Stimulated activated CD8-positive, alpha-beta memory T cell treated with anti-CD3 and anti-CD28 coated beads, Interleukin-15, amount 100 ng/mL, for 24 hours (primary cell): Measurements from ENCODE around the gene ARHGDIA.

ENCODE experiments used
- DNase-seq: peaks from one replicate; pipeline ENCODE4 v3.0.0-alpha.2; 2020; ENCODE audit warnings: low read depth

ARHGDIA gene

DNA sequence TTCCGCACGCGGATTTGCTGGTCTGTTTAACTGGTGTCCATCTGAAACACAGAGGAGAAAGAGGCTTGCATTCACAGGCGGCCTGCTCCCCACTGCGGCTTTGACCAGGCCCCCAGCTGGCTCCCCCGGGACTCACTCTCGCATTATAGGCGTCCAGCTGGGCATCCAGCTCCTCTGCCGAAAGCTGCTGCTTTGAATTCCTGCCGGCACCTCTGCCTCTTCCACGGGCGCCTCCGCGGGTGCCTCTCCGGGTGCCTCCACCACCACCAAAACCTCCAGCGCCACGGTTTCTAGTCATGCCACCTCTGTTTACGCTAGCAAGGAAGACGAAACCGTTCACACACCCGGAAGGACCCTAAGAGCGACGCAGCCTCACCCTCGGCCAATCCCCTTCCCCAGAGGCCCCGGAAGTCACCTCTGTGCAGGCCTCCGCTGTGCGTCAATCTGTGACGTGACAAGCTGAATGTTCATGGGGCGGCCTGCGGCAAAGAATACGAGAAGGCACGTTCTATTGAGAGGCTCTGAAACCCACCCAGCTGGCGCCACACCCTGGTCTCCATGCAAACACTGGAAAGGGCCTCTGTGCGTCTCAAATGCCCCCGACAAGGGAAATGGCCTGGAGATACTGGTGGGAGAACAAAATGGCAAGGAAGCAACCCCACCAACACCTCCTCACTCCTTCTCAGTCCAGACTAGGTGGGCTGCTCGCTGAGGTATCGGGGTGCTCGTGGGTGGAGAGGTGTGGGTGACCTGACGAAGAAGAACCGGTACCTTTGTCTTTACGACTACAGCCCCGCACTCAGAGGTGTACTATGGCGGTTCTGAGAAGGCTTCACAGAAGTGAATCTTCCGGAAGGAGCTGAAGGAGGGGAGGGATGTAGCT is 17.2 kb upstream of the ARHGDIA start:
- DNase-seq = no peak

DNA sequence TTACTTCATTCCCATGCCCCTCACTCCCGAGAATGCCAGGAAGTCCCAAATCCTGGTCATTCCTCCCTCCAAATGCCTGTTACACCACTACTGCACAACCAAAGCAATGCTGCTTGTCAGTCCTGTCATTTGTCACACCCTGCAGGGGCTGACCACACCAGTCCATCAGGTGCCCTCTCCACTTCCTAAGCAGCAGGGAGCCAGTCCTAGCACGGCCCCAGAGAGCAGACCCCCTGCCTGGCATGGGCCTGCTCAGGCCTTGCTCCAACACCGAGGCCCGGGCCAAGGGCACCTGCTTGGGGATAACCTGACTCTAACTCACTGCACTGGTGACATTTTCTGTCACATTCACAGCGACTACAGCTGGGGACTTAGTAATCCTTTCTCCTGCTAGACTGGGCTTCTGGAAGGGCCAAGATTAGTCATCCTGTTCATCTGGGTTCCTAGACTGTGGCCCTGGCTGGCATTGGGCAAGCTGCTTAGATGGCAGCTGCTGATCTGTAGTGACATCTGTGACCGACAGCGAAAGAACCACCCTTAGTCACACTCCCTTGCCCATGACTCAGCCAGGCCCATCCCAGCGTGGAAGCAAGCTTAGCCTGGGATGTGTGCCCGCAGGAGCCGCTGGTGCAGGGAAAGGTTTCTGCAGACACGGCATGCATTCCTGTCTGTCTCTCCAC is 14.9 kb upstream of the ARHGDIA start:
- no peak for DNase-seq

DNA sequence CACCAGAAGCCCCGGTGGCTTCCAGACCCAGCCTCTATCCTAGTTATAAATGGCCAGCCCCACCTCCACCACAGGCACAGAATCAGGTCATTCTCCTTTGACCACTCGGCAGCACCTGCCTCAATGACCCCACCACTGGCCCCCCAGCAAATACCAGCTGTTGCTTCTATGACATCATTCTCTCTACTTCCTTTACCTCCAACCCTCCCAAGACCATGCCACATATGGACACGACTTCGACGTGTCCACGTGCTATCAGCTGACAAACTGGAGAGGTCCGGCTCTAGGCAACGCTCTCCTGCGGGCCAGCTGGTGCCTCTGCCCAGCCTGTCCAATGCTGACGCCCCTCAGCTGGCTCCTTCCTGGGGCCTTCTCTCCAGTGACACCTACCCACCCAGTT is 14.3 kb upstream of the ARHGDIA start:
- DNase-seq = no peak

DNA sequence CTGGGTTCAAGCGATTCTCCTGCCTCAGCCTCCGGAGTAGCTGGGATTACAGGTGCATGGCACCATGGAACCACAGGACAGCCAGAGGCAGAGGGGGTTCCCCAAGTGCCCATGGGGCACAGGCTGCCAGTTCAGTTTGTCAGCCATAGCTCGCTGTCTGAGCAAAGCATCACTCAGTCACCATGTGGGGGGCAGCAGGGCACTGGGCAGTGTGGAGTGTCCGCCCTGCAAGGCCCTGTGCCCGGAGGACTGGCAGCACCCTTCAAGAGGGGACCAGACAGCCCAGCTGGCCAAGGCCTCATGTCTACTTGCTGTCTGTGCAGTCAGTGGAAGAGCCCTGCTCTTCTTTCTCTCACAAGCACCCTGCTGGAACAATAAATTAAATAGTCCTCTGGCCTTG is 13.8 kb upstream of the ARHGDIA start:
- no peak for DNase-seq

DNA sequence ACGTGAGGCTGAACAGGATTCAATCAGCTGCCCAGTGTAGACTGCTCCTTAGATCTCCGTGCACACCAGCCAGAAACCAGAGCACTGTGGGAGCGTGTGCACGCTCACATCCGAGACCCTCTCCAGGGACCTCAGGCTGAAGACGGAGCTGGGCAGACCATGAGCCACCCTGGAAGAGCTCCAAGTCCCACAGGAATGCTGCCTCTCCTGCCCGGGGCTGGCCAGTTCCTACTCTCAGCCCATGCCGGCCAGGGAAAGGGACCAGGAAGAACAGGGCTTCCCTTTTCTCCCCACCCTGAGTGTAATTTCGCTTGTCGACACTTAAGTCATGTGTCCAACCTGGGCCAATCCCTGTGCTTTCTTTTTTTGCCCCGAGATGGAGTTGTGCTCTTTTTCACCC is 13.4 kb upstream of the ARHGDIA start:
- no peak for DNase-seq

DNA sequence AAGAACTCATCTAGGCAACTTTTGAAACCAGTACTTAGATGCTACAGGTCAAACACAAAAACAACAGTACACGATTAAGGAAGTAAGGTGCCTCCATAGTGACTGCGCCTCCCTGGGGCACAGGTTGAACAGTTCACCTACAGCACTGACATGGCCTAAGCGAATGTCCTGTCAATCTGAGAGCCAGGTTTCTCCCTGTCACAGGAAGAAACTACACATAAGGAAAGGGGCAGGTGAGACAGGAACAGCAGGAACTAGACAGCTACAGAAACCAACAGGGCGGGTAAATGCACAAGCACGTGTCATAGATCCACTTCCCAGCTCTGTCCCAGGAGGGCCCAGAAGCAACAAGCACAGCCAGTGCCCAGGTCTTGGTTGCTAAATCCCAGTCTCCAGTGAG is 8.0 kb upstream of the ARHGDIA start:
- DNase-seq = no peak

DNA sequence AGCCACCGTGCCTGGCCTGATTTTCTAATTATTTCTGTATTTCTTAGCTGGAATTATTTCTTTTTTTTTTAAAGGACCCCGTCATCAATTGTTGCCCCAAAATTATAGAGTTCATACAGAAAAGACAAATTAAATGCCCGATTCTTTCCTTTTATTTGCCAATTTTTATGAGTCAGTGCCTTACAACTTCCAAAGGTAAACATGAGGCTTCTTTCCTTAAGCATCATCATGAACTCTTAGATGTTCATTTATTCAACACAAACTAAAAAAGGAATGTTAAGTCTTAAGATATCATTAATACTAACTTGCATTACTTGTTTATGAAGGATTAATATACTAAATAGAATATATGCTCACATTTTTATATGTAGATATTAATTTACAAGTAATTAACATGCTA is 7.2 kb upstream of the ARHGDIA start:
- DNase-seq = no peak

DNA sequence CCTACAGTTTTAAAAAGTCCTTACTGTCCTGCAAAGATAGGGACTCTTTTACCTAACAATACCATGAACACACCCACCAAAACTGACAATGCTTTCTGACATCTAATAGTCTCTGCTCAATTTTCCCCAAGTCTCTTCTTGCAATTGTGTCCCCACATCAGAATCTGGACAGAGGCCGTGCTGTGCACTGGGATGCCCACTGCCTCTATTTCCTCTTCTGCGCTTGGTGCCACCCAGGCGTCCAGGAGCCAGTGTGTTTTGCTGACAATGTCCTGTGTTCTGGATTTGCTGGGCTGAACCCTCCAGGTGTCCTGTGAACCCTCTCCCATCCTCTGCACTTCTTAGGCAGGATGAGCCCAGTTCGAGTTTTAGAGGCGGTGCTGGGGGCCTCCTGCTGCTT is 6.4 kb upstream of the ARHGDIA start:
- DNase-seq = no peak

DNA sequence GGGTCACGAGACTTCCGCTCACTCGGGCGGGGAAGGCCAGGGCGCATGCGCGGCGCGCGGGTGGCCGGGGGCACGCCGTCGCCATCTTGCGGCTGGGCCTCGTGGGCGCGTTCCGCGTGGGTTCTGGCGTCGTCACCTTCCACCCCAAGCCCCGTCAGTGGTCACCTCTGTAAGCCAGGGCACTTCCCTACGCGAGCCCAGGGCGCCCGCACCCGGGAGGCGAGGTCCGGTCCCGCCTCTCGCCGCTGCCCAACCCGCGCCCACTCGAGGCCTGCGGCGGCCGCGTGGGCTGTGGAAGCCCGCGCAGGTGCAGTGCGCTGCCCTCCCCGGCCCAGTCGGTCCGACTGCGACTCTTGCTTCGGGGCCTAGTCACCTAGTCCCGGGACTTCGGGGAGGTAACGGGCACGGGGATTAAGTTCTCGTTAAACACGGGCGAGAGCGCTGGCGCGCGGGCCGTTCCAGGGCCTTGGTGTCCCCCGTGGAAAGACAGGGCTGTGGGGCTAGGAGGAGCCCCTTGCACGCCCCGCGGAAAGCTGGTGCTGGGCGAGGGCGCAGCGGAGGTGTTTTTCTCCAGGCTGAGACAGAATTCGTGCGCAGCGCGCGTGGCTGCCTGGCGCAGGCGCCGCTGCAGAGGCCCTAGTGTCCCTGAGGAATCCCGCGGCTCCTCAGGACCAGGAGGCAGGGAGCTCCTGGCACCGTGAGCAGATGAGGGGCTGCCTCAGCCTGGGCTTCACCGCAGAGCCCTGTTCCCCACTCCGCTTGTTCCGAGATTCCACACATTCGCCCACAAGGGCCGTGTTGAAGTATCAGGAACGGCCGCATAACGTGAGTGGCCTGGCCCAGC is 472 bp upstream of the ARHGDIA start:
- peak; percentile 94 for DNase-seq

DNA sequence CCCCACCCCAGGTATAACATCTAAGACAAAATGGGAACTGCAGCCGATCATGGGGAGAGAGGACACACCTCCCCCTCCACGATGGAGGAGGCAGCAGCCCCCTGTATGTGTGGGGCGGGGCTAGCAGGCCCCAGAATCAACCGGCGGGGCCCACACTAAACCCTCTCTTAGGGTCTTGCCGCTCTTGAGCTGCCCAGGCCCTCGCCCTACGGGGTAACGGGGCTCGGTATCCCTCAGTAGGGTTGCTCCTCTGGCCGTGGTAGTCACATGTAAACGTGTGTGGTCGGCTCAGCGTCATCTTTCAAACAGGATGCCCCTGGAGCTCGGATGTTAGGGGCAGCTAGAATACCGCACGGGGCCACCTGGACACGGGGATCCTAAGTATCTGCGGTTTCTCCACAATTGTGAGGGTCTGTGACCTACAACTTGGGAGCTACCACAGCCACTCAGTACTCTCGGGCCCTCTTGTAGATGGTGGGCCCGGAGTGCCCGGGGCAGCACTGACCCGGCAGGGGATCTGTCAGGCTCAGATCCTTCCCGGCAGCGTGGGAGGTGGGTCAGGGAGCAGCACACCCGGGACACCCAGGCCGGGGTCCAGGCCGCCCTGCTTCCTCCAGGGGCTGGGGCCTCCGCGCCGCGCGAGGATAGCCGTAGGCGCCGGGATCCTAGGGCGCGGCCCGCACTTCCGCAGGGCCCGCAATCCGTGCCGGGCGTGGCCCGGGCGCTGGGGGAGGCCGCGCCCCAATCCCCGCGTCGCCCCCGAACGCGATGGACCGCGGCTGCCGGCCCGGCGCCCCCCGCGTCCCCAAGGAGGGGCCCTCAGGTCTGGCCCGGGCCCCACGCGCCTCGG is 781 bp downstream of the ARHGDIA start:
- peak; percentile 29 for DNase-seq

DNA sequence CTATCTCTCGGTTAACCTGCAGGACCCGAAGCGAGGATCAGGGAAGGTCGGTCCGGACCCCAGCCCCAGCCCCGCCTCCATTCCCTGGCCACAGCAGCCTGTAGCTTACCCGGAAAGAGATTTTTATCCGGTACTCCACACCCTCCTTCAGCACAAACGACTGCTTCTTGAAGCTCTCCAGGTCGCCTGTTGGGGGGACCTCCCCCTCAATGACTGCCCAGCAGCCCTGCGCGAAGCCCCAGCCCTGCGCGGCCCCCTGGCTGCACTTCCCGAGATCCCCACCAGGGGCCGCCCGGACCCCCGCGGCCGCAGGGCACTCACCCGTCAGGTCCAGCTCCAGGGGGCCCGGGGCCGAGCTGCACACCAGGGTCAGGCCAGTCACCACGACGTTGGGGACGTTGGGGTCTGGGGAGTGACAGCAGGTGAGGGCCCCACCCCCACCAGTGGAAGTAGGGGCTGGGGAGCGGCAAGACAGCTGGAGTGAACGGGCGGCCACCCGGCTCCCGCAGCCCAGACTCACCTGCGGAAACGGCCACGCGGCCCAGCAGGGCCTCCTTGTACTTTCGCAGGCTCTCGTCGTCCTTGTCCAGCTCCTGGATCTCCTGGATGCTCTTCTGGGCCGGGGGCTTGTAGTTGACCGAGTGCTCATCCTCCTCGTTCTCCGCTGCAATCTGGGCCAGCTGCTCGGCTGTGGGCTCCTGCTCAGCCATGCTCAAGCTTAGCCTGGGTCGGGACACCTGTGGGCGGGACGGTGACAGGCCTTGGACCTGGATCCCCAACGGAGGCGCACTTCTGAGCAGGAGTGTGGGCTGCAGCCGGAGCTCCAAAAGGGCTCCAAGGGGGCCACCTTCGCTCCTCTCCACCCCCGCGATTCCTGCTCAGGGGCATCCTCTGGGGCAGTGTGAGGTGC is 1.7 kb downstream of the ARHGDIA start:
- peak; percentile 41 for DNase-seq

DNA sequence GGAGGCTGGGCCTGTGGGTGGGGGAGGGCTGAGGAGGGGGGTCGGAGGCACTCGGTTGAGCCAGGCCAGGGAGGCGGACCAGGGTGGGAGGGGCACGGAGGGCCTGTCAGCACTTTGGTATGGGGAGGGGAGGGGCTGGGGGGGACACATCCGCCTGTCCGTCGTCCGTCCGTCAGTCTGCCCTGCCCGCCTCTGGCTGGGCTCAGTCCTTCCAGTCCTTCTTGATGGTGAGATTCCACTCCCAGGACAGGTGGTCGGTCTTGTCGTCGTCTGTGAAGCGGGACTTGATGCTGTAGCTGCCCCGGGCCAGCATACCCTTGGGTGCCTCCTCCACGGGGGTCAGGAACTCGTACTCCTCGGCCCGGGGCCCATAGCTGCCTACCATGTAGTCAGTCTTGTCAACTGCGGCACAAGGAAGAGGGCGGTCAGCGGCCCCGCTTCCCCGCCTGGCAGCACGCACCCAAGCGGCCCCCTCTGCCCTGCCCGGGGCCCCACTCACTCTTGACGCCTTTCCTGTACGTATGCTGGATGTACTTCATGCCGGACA is 2.4 kb downstream of the ARHGDIA start:
- no peak for DNase-seq

DNA sequence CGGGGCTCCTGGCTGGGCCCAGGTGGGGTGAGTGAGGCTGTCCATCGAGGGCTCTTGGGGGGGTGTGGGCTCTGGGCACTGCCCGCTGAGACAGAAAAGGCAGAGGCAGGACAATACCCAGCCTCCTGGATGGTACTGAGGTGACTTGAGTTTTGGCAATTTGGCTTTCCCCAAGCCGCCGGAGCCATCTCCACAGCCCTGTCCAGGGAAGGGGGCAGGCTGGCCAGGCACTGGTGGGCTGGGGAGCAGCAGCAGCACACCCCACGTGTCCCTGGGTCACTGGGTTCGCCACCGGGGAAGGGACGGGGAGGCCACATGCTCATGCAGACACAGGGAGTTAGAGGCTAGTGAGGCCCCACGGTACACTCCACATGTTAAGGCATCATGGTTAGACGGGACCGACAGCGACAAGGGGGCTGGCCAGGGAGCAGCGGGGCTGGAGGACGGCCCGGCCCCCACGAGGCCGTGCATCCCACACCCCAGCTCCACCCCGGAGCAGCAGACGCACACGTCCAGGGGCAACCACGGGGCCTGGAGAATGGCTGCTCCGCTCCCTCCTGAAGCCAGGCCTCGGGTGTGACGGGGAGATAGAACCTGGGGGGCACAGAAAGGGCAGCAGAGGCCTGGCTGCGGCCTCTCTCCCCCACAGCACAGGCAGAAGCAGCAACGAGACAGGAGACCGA is 3.0 kb downstream of the ARHGDIA start:
- DNase-seq = no peak

DNA sequence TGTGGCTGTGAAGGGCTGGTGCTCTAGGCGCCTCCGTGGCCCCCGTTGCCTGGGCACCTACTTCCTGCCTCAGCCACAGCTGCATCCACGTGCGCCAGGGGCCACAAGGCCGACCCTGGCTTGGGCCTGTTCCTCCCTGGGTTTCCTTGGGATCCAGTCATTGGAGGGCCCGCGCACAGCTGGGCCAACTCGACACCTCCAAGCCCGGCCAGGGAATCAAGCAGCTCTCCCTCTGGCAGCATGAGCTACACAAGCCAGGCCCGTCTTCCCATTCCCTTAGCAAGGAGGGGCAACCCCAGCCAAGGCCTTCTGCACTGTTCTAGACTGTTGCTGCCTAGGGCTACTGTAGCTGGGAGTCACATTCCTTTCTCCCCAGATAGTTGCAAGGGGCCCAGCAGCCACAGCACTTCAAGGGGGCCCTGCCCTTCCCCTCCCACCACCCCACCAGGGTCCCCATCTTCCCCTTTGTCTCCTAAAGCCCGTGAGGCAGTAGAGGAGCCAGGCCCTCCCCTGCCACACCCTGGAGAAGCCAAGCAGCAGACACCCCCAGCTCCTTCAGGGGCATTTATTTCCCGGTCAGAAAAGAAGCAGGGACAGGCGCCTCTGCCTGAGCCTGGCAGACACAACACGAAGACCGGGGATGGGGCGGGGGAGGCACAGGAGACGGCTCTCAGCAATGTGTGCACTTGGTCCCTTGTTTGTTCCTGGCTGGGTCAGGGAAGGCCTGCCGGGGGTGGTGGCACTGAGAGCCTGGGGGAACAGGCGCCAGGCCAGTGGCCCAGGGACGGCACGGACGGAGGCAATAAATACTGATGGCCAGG is 3.8 kb downstream of the ARHGDIA start:
- DNase-seq = no peak

DNA sequence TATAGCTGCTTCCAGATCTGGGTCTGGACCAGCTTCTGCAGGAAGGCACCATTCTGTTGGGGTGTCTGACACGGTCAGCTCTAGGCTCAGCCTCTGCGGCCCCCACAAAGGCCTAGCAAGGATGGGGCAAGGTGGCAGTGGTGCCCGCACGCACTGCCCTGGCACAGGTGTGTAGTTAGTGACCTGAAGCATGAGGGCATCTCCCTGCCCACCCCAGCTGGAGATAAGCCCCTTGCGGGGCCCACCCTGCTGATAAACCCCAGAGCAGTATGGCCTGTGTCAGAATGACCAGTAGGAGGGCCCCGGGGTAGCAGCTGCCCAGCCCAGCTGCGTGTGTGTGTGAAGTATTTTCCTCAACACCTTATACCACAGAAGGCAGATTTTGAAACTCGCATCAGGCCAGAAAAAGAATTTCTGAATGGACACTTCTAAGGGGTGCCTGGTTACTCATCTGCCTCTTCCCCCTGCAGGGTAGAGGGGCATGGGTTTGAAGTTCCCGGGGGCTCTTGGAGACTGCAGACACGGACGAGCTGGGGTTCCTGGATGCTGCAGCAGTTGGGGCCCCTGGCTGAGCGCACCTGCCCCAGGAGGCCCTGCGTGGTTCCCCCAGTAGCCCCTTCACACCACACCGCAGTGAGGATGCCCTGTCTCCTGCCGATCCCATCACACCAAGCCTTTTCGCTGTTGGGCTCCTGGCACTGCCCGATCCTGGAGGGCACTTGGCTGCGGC is 4.5 kb downstream of the ARHGDIA start:
- DNase-seq = no peak

DNA sequence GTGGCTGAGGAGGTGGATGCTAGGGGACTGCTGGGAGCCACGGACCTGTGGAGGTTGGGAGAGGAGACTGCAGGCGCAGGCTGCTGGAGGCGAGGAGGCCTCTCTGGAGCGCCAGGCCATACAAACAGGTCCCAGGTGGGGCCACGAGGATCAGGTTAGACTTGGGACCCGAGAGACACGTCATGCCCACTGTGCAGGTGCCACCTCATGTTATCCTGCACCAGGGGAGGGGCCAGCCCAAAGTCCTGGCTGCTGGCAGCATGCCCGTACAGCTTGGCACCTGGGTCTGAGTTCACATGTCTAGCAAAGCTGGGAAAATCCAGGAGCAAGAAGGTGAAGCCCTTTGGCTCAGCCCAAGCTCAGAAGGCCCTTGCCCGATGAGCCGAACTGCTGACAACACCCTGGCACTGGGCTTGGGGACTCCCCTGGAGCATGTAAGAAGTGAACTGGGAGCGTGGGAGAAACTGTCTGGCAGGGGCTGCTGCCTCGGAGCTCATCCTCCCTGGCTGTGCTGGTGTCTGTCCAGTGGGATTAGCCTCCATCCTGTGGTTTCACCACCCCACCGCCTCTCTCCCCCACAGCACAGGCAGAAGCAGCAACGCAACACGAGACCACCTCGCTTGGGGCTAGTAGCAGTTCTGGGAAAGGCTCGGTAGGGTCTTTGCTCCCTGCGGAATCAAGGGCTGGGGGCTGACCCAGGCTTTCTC is 5.3 kb downstream of the ARHGDIA start:
- no peak for DNase-seq

DNA sequence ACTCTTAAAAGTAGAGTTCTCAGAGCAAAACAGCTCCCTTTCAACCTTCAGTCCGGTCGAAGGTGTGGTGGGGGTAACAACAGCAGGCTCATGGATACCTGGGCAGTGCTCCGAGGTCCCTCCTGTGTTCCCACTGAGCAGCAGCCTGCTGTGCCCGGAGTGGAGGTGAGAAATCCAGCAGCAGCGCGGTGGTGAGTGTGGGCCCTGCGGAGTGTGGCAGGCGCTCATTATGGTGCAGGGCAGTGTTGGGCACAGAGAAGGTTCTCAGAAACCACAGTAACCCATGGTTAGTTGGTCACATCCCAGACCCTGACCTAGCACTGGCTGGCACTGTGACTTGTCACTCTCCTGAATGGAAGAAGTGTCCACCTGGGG is 5.8 kb downstream of the ARHGDIA start:
- no peak for DNase-seq
